Hindlimb muscle (tissue), 1 donor: ENCODE results near the gene BEAN1. TPM values are rescaled to one million over a fixed set of nuclear protein-coding genes. Genes with fewer than 3 reads are reported as not detected.

Experiments used
- DNase-seq: peaks from one replicate; pipeline ENCODE4 v3.0.0-alpha.2; 2013
- polyA plus RNA-seq: library from polyadenylated mRNA; unstranded; fragments of 120-200 nt; gene quantifications from one replicate; pipeline ENCODE4 v1.2.1, GENCODE V29; 2013; ENCODE audit not compliant: insufficient read length

BEAN1 gene
- polyA plus RNA-seq = 0.79 TPM

DNA sequence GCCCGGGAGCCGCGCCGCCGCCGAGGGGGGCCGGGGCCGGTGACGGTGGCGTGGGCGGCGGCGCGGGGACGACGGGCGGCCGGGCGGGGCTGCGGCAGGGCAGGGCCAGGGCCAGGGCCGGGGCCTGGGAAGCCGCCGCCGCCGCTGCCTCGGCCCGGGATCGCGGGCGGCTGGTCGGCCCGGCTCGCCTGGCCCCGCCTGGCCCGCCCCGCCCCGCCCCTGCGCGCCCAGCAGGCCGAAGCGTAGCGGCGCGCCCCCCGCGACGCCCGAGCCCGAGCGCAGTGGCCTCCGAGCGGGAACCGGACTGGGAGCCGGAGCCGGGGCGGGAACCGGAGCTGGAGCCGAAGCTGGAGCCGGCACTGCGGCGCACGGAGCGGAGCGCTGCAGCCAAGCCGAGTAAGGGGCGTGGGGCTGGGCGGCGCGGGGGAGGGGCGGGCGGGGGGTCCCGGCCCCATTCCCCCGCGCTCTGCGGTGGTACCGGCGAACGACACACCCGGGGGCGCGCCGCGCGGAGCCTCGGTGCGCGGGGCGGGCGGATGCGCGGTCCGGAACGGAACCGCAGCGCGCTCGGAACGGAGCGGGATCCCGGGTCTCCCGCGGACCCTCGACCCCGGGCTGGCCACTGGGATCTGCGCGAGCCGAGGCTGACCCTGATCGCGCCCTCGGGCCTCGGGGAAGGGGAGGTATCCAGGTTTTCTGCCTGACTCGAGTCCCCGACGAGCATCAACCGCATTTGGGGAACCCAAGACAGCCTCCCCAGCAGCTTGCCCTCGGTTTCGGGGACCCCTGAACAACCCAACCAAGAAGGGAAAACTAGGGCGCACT lies at the start of gene BEAN1:
Gene BEAN1, plus strand, starts transcription at position 260 of the 825 bp plus-strand sequence. CDS start 10,382 bp downstream, outside the sequence.
- DNase-seq = peak; percentile 43

GRCh38 chr16:66377324-66377723 lies 49.8 kb upstream of the BEAN1 start:
- DNase-seq = no peak

DNA sequence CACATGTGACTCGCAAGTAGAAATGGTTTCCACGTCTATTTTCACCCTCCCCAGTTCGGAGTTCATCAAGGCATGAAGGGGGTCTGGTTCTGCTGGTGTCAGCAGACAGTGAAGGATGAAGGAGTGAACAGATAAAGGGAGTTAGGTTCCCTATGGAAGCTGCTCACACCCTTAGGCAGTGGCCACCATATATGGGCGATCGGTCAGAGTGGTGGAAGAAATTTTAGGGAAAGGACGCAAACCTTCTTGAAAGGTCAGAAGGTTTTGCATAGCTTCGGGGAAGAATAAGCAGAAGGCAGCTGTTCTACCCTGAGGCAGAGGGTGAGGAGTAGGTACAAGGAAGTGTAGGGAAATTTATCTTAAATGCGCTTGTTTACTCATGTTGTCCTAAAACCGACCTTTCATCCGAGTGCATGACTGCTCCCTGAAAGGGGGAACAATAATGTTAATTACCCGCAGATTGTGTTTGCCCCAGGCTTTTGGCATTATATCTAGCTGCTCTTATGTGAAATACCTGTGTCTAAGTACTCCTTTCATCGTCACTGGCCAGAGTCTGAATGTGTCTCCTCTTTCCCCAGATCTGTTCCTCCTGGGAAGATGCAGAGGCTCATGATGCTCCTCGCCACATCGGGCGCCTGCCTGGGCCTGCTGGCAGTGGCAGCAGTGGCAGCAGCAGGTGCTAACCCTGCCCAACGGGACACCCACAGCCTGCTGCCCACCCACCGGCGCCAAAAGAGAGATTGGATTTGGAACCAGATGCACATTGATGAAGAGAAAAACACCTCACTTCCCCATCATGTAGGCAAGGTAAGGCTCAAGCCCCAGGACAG lies 48.1 kb upstream of the BEAN1 start:
- DNase-seq = no peak

DNA sequence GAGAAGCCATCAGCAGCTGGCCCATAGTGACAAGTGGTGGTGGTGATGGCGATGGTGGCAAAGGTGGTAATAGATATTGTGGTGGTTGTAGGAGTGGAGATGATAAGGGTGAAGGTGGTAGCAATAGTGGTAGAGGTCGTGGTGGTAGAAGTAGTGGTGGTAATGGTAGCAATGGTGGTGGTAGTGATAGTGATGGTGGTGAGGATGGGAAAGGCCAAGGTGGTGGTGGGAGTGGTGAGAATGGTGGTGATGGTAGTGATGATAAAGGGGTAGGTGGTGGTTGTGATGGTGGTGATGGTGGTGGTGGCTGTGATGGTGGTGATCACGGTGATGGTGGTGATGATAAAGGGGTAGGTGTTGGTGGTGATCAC lies 47.5 kb upstream of the BEAN1 start:
- DNase-seq = no peak

- DNase-seq = no peak
Observed at GRCh38 chr16:66380421-66380820, 46.7 kb upstream of the BEAN1 start.

GRCh38 chr16:66381585-66382170 lies 45.4 kb upstream of the BEAN1 start:
- no peak for DNase-seq

DNA sequence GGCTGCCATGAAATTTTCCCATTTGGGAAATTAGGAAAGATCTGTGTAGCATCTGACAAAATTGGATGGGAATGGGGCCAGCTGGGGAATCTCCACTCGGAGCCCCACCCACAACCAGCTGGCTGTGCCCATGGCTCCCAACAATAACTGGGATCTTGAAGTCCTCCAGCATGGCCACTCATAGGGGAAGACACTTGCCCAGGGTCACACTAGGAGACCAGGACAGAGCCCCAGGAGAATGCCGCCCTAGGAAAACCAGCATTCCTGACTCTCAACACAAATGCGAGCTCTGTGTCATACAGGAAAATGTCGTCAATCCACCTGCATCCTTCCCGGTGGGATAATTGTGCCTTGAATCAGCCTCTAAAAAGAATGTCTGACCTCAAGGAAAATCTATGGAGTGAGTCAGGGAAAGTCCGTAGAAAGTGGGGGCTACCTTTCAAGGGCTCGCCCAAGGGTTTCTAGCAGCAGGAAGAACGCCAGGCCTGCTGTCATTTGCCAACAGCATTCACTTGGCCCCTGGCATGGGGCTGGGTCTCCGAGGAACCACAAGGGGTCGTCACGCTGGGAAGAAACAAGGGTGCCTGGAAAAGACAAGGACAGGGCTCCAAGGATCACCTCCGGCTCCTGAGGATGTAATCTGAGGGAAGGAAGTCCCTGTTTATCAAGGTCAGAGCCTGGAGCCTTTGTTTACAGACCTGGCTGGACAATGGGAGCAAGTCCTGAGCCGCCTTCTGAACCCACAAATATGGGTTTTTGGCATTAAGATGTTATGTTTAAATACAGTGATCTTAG lies 44.7 kb upstream of the BEAN1 start:
- DNase-seq = no peak

DNA sequence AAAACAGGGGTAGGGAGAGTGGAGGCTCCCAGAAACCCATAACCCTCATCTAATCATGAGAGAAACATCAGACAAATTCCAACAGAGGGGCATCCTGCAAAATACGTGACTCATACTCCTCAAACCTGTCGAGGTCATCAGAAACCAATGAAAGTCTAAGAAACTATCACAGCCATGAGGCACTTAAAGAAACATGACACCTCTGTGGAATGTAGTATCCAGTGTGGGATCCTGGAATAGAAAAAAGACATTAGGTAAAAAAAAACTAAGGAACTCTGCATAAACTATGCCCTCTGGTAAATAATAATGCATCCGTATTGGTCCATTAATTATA lies 44.2 kb upstream of the BEAN1 start:
- no peak for DNase-seq

DNA sequence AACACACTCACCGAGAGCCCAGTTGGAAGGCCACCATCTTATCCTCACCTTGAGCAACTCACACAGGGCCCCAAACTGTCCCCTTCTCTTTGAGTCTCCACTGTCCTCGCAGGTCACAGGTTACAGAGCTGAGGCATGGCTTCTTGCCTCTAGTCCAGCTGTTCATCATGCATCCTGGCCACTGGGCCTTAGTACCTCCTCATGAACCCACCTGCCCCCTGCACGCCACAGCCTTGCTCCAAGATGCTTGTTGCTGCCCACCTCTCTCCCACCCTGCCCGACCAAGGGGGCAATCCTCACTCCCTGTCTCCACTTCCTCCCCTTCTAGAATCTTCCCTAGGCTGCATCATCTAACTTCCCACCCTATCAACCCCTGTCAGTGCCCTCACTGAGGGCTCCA lies 43.5 kb upstream of the BEAN1 start:
- no peak for DNase-seq

DNA sequence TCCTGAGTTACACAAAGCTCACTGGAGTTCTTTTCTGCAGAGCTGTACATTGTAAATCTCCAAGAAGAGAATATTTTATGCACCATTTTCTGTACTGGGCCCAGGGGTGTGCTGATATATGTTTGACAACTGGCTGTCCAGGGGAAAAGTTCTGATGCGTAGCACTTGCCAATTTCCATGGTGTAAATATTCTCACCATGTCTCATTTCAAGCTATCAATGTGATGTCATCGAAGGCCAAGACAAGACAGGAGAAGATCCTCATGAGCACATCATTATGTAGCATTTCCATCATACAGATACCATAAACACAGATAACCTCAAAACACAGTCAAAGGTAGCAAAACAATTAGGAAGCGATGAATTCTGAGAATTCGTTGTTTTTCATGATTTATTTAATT lies 41.7 kb upstream of the BEAN1 start:
- DNase-seq = no peak

GRCh38 chr16:66386629-66387622 lies 40.2 kb upstream of the BEAN1 start:
- DNase-seq = no peak

DNA sequence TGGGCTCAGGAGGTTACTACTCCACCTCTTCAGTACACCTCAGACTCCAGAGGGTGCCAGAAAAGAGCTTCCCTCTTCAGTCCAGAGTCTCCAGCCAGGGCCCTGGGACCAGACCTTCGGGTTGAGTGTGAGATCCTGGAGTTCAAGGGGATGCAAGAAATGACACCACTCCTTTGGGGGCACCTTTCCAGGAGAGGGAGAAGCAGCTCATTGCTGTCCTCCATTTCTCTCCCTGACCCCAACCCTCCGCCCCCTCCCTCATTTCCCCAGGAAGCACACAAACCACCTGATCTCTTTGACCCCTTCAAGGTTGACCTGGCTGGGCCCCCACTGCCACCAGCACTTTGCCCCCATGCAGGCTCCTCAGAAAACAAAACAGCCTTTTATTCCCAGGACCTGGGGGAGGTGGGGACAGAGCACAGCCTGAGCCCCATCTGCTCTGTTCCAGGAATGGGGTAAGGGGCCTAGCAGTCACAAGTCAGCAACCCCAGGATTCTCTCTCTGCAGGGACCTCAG lies 39.2 kb upstream of the BEAN1 start:
- DNase-seq = no peak

GRCh38 chr16:66388350-66389139 lies 38.5 kb upstream of the BEAN1 start:
- no peak for DNase-seq

GRCh38 chr16:66389256-66390176 lies 37.6 kb upstream of the BEAN1 start:
- no peak for DNase-seq

DNA sequence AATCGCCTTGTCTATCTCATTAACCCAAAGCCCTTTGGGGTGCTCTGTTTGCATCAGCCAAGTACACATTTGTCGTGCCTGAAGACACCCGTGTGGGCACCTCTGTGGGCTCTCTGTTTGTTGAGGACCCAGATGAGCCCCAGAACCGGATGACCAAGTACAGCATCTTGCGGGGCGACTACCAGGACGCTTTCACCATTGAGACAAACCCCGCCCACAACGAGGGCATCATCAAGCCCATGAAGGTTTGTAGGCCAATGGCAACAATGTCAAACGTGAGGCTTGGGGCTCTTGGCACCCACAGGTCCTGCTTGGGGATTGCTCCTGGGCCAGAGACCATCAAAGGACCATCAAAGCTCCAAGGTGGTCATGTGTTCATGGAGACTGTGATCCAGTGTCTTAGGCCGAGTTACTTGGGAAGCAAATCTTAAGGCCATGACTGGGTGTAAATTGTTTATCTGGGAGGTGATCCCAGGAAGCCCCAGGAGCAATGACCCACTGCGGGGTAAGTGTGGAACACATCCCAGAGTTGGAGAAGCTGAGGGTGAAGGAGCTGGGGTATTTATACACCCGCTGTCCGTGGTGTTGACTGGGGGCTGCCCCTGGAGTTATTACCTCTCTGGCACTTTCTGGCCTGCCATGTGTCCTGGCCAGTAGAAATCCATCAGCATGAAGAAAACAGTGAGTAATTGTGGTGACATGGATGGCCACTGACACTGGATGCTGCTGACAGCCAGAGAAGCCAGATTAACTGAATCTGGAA lies 36.6 kb upstream of the BEAN1 start:
- no peak for DNase-seq

DNA sequence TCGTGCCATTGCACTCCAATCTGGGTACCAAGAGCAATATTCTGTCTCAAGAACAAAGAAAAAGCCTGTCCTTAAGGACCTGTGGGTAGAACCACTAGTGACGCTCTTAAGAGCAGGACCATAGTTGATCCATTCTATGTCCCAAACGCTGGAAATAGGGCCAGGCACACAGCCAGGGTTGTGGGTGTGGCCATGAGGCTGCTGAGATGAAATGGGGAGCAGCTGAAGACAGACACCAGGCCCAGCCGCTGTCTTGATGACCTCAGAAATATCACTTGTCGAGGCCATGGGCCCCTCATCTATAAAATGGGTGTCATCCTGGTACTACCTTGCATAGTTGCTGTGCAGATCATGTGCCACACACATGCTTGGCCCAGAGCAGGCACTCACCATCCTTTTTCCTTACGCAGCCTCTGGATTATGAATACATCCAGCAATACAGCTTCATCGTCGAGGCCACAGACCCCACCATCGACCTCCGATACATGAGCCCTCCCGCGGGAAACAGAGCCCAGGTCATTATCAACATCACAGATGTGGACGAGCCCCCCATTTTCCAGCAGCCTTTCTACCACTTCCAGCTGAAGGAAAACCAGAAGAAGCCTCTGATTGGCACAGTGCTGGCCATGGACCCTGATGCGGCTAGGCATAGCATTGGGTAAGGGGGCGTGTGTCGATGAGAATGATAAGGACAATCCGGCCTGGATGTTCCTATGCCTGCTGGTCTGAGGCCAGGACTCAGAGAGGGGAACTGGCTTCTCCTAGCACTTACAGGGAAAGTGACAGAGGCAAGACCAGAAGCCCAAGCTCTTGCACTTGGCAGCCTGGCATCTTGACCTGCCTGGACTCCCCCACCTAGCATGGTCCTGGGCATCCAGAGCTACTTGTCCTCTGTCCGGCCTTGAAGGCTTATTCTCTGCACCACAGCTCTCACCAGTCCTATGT lies 35.1 kb upstream of the BEAN1 start:
- DNase-seq = no peak
